Activated CD8-positive, alpha-beta memory T cell treated with anti-CD3 and anti-CD28 coated beads, Interleukin-2, amount 50 U/mL, for 1 hour (primary cell): ENCODE results near the gene TNRC6B.
"Not testable (repeated sequence)": the region's sequence is repeated elsewhere in the genome, so short reads cannot be mapped to it uniquely, and the experiment has no call there.

Experiments used
- DNase-seq: peaks from one replicate; pipeline ENCODE4 v3.0.0-alpha.2; 2020; ENCODE audit errors: extremely low read depth

TNRC6B gene

DNA sequence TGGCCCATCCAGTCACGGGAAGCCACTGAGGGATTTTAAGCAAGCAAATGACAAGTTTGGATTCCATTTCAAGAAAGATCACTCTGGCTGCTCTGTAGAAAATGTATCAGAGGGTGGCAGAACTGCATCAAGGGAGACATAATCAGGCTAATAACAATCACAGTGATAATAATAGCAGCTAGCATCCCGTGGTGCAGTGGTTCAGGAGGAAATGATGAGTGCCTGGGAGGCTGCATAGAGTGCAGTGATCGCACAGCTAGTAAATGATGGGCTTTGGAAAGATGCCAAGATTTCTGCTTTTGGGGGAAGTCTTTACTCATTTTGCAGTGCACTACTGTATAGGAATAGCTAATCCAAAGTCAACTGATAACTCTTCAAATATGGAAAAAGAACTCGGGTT is 35.8 kb downstream of the TNRC6B start:
- no peak for DNase-seq

DNA sequence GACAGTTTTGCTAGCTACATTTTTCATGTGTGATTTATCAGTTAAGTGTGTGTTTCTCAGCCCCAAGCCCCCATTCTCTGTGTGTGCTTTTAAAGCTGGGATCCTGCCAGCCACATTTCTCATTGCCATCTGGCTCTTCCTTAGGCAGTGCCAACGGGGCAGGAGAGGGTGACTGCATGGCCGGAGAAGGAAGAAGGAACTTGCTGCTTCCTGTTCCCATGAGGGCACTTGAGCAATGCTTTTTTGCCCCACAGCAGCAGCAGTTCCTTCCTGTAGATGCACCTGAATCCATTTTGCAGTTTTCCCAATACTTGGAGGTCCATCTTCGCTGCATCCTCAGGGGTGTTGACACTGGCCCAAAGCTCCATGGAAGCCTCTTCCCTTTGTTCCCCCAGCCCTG is 37.5 kb downstream of the TNRC6B start:
- DNase-seq, result no peak

DNA sequence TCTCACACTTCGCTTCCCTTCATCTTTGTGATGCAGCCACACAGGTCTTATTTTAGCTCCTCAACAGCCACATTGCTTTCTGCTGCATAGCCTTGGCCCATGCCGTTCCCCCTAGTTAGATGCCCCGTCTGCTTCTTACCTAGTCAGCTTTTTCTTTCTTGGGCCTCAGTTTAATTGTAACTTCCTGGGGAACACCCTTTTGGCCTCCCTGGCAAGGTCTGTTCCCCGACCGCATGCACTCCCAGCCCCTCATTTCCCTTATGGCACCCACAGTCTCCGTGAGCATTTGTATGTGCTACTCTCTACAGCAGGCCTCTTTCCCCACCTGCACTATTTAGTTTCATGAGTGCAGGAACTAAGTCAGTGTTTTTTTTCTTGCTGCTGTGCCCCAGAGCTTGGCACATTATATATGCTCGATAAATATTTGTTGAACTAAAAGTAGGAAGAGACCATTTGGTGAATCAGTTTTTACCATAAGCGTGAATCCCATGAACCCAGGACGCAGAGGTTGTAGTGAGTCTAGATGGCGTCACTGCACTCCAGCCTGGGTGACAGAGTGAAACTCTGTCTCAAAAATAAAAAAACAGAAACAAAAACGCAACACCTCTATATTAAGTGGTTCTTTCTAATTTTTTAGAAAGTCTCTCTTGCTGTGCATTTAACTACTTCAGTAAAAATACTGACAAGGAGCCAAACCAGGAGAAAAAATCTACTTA is 38.5 kb downstream of the TNRC6B start:
- DNase-seq, result no peak

DNA sequence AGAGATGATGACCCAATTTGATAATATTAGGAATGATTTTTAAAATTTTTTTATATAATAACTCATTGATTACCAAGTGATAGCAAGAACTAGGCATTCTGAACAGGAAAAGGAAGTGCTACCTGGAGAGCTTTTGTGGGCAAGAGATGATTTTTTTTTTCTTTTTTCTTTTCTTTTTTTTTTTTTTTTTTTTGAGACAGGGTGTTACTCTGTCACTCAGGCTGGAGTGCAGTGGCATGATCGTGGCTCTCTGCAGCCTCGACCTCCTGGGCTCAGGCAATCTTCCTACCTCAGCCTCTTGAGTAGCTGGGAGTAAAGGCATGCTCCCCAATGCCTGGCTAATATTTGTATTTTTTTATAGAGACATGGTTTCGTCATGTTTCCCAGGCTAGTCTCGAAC is 40.4 kb downstream of the TNRC6B start:
- no peak for DNase-seq

DNA sequence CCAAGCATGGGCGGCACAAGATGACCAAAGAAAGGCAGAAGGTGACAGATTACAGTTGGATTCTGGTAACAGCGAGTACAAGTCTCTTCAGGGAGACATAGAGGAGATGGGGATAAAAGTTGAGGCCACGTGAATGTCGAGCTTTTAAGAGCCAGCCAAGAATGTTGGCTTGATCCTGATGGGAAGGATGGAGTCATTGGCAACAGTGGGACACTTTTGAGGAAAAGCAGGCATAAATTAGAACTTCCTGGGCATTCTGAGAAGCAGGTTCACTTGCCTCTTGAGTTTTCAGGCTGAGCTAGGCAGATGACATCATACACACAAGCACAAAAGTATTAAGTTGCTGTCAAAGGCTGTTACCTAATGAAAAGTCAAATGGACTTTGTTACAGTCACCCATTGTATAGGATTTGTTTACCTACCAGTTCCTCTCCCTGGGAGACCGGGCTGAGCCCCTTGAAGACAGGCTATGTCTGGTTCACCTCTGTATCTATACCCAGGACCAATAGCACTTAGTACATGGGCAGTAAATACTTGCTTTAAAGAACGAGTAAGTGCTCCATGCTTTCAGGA is 41.1 kb downstream of the TNRC6B start:
- no peak for DNase-seq

DNA sequence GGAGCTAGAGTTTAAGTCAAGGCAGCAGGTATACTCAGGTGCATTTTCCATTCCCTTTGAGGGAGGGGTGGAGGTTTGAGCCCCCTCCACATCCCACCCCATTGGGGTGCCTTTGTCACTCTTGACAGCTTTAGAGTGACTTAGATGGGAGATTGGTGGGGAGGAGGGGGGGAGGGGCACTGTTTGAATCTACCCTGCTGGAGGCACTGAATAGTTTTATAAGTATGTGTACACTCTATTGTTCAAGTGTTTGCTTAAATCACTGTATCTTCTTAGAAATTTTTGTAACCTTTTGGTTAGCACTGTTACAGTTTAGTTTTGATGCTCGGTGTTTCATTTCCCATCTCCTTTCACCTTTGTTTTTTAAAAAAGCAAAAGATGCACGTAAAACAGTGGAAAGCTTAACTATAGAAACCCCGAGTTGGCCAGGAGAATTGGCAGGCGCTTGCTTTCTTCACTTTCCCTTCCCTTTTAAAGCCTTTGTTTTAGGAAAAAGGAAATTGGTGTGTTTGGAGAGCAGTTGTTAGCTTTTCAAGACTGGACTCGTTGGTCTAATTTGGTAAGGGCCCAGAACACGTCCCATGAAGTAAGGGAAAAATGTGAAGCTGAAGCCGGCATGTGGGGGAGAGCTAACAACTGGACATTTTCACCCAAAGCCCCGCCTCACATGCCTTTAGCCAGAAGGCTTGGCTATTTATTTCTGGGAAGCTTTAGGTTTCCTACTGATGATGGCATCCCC is 42.8 kb downstream of the TNRC6B start:
- no peak for DNase-seq

DNA sequence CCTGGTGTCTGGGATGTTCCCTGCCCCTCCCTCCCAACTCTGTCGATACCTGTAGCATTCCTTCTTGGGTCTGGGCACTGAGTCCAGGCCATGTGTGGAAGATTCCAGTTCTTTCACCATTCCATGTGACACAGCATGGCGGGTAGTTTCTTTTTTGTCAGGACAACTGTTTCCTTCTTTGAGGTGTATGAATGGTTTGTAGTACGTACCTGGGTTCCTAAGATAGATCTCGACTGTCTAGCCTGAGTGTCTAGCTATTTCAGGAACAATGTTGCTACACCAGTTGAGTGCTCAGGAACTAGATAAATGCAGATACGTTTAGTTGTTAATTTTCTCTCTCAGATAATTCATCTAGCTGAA is 43.3 kb downstream of the TNRC6B start:
- DNase-seq, result no peak

DNA sequence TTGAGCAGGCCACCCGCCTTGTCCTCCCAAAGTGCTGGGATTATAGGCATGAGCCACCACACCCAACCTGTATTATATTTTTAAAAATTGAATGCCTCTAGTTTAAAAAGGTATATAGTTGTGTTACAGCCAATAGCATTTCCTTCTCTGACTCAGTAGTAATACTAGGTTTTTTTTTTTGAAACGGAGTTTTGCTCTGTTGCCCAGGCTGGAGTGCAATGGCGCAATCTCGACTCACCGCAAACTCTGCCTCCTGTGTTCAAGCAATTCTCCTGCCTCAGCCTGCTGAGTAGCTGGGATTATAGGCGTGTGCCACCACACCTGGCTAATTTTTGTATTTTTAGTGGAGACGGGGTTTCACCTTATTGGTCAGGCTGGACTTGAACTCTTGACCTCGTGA is 45.3 kb downstream of the TNRC6B start:
- DNase-seq, result not testable (repeated sequence)

DNA sequence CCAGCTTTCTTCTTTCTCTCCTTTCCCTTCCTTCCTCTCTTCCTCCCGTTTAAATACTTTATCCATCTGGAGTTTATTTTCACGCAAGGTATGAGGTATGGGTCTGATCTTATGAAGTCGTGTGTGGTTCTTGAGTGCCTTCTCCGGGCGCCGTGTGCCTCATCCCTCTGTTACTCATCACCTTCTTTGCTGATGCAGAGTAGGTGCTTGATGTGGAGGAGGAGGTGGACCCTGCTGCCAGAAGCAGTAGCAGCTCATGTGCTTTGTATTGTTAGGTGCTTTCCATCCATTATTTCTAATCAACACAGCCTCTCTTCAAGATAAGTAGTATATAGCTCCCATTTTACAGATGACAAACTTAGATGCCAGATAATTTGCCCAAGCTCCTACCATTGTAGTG is 47.0 kb downstream of the TNRC6B start:
- no peak for DNase-seq

DNA sequence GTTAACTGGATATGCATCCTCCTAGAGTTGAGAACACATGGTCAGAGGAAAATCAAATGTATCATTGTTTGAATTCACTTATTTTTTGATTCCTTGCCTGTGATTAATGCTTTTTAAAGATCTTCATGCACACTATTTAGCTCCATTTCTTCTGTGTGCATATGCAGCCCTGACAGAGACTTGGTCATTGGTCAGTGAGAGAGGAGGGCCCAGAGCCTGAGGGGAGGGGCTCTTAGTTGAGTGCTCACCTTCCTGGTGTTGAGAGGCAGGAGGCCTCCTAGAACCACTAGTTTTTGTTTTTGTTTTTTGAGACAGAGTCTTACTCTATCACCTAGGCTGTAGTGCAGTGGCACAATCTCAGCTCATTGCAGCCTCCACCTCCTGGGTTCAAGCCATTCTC is 48.9 kb downstream of the TNRC6B start:
- DNase-seq, result no peak

DNA sequence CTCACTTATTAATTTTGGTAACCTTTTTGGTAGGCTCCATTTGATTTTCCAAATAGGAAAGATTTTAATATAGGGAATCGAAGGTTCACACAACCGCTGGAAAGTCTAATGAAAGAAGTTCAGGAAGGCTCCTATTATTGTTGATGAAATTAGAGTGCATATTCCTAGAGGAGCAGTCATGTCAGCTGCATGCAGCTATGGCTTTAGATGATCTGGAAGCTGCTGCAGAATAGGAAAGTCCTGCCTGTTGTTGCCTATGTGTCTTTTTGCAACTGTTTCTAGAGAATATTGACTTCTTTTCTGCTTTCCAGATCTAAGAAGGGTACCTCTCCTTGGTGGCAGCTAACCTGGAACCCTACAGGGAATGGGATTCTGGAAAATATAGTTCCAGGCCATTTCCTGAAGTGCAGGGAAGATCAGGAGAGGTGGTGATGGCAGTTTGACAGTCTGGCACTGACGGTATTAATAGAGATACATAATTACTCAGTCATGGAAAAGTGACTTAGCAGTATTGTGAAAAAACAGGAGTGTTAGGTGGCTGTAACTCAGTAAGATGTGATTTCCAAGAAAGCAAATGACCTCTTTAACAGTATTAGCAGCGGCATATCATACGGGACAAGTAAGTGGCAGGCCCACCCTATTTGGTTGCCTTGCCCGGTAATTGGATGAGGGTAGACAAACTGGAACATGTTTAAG is 54.0 kb downstream of the TNRC6B start:
- DNase-seq, result no peak

DNA sequence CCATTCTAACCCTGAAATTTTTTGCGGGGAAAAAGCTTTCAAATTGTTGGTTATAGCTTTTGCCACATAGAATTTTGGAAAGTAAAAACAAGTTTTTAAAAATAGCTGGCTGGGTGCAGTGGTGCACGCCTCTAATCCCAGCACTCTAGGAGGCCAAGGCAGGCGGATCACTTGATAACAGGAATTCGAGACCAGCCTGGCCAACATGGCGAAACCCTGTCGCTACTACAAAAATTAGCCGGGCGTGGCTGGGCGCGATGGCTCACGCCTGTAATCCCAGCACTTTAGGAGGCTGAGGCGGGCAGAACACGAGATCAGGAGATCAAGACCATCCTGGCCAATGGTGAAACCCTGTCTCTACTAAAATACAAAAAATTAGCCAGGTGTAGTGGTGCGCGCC is 54.9 kb downstream of the TNRC6B start:
- no peak for DNase-seq

DNA sequence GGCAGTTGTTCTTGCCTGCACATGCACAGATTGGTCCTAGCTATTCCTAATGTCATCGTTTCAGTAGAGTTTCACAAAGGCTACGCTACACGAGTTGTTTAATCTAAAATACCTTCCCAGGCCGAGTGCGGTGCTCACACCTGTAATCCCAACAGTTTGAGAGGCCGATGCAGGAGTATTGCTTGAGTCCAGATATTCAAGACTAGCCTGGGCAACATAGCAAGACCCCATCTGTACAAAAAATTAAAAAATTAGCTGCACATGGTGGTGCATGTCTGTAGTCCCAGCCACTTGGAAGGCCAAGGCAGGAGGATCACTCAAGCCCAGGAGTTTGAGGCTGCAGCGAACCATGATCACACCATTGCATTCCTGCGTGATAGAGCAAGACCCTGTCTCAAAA is 56.2 kb downstream of the TNRC6B start:
- no peak for DNase-seq

DNA sequence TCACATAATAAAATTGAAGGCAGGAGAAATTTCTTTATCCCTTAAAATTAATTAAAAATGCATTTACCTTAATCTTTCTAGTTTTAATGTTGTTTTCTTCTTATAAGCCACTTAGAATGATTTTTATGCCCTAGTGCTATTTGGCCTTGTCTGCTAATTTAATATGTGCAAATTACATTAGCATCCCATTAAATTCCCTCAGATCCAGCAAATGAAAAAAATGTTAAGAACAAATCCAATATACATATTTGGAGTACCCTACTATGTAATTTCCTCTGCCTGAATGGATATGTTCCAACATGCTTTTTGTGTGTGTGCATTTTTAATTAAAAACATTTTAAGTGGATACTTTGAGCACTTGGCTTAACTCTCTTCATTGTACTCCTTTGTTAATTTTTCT is 56.9 kb downstream of the TNRC6B start:
- no peak for DNase-seq

DNA sequence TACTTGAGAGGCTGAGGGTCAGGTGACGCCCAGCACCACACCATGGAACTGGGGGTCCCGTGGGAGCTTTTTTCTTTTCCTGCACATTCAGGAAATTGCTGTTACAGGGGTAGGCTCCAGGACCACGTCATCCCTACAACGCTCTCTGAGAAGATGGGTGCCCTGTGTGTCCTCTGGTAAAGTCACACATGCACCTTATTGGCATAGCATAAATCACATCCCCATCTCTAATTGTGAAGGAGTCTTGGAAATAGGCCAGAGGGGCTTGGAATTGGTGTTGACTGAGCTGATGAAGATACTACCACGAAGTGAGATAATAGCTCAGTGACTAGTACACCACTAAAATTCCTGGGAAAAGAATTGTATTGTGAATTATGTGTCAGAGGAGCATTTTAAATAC is 57.6 kb downstream of the TNRC6B start:
- no peak for DNase-seq

DNA sequence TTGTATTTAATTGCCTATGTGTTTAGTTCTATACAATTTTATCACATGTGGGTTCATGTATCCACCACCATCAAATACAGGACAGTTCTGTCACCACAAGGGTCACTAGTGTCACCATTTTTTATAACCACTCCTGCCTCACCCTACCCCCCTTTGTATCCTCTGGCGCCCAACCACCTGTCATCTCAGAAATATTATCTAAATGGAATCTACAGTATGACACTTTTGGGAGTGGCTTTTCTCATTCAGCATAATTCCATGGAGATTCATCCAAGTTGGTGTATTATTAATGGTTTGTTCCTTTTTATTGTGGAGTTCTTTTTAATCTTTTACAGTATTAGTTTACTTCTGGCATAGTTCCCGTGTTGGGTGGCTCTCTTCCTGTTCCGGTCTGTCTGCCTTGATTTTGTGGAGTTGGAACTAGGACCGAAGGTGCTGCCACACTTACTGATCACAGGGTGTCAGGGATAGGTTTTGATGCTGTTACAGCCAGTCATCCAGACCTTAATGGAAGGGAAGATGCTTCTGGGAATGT is 58.5 kb downstream of the TNRC6B start:
- DNase-seq, result no peak

DNA sequence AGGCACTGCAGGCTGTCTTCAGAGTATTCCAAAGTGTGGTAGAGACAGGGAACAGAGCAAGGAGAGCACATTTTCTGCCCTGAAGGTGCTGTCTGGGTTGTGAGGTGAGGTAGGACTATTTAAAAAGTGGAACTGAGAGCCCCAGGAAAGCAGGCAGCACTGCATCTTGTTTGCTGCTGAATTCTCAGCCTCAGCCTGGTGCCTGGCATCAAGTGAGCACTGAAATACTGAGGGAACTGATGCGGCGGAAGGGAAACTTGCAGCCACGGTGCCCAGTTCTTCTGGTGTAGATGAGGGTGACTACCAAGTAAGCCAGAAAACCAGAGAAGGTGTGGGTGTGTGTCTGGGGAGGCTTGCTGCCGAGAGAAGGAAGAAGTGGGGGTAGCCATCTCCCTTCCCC is 59.5 kb downstream of the TNRC6B start:
- no peak for DNase-seq

DNA sequence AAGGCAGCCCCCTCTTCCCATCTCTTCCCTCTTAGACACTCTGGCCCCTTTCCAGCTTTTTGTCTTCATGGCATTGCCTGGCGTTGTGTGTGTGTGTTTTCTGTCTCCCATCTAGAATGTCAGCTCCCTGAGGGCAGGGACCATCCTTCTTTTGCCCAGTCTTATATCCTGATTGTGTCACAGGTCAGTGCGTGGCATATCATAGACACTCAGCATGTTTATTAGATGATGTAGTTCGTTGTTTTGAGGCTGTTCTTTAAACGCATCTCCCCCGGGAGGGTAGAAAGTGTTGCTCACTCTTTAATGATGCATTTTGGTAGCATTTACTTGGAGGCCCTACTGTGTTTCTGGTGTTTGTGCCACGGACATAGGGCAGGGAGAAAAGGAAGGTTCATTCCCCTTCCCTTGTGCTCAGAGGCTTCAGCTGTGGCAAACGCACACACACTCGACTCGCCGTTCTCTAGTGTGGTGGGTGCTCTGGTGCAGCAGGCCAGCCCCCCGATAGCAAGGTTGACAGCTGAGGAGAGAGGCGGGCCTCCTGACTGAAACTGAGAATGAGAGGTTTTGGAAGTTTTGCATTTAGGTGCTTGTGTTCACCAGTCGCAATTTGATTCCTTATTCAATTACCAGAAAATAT is 60.2 kb downstream of the TNRC6B start:
- no peak for DNase-seq

DNA sequence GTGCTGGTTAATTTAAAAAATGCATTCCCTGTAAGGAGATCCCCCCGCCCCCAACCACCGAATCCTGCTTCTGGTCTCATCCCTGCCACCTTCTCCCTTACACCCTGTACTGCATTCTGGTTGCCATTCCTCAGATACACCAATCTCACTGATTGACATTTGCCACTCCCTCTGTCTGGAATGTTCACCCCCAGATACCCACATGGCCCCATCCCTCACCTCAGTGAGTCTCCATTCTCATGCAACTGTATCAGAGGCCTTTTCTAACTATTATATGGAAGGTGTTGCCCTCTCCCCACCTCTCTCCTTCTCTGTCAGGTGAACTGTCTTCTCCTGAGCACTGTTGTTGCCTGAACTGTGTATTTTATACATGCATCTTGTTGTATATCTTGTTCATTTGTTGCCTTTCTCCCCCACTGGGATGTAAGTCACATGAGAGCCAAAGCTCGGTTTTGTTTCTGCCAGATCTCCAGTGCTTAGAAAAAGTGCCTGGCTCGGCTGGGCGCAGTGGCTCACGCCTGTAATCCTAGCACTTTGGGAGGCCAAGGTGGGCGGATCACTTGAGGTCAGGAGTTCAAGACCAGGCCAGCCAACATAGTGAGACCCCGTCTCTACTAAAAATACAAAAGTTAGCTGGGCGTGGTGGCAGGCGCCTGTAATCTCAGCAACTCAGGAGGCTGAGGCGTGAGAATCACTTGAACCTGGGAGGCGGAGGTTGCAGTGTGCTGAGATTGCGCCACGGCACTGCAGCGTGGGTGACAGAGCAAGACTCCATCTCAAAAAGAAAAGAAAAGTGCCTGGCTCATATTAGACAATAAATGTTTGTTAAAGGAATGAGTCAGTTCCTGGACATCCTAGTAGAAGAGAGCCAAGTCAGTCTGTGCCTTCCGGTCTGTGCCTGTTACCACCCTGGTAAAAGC is 61.0 kb downstream of the TNRC6B start:
- no peak for DNase-seq

DNA sequence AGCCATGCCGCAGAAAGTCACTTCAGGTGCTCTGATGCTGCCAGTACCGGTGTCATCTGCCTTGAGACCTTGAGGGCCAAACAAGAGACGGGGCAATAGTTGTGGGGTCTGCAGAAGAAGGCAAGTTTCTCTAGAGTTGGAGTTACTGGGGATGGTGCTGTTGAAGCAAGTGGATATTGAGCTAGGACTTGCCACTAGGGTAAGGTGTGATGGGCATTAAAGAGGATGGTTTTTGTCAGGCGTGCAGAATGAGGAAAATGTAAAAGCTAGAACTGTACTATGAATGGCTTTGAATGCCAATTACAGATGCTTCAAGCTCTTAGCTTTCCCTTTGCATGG is 61.6 kb downstream of the TNRC6B start:
- no peak for DNase-seq

DNA sequence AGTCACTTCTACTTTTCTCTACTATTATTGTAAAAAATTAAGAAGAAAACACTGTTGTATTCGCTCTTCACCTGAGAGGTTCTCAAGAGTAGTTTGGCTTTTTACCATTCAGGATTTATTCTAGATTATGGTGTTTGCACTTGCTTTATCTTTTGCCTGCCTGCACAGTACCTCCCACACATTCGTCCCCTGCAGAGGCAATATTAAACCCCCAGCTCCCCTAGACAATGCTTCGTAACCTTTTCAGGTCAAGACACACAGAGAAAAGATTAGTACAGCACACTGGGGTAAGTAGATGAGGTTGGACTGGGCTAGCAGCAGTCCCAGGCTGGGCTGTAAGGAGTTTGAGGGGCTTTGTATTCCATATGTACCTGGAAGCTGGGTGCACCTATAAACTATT is 62.4 kb downstream of the TNRC6B start:
- DNase-seq, result no peak
